ENCODE results near the gene CHMP6.

Gene CHMP6

GRCh38 chr17:81037026-81037797 is 45.6 kb downstream of the CHMP6 start:
- TF ChIP-seq CTCF (conservative IDR thresholded peaks at IDR 0.05) (no peak), ZFX (IDR thresholded peaks at IDR 0.05) (no peak)
- H3K27ac ChIP-seq, result peak overlapping the region; percentile 97

- no peak for TF ChIP-seq ZFX (IDR thresholded peaks at IDR 0.05)
- TF ChIP-seq CTCF (conservative IDR thresholded peaks at IDR 0.05), result no peak
- H3K27ac ChIP-seq, result peak overlapping the region; percentile 97
Measured at GRCh38 chr17:81037798-81038733, 46.4 kb downstream of the CHMP6 start.

- H3K27ac ChIP-seq, result peak overlapping the region; percentile 97
Measured at GRCh38 chr17:81039096-81039495, 47.5 kb downstream of the CHMP6 start.

GRCh38 chr17:81039854-81040758 is 48.5 kb downstream of the CHMP6 start:
- TF ChIP-seq ZFX (IDR thresholded peaks at IDR 0.05) (no peak), CTCF (conservative IDR thresholded peaks at IDR 0.05) (no peak)
- H3K27ac ChIP-seq, result peak overlapping the region; percentile 9; the same call in 1 of the 2 replicates

More at GRCh38 chr17:81039096-81039495, 47.5 kb downstream of the CHMP6 start:
- TF ChIP-seq ZFX (IDR thresholded peaks at IDR 0.05) (no peak), CTCF (conservative IDR thresholded peaks at IDR 0.05) (no peak)

GRCh38 chr17:81040791-81041337 is 49.2 kb downstream of the CHMP6 start:
- peak overlapping the region; percentile 9; the same call in 1 of the 2 replicates for H3K27ac ChIP-seq
- no peak; the same call in 1 of the 2 replicates for TF ChIP-seq CTCF (conservative IDR thresholded peaks at IDR 0.05)
- no peak for TF ChIP-seq ZFX (IDR thresholded peaks at IDR 0.05)

- TF ChIP-seq ZFX (IDR thresholded peaks at IDR 0.05) (no peak), CTCF (conservative IDR thresholded peaks at IDR 0.05) (no peak)
- H3K27ac ChIP-seq, result no peak overlapping the region
Measured at GRCh38 chr17:81042606-81043005, 51.0 kb downstream of the CHMP6 start.
